ENCODE measurements around the gene UNC13A.

UNC13A gene

DNA sequence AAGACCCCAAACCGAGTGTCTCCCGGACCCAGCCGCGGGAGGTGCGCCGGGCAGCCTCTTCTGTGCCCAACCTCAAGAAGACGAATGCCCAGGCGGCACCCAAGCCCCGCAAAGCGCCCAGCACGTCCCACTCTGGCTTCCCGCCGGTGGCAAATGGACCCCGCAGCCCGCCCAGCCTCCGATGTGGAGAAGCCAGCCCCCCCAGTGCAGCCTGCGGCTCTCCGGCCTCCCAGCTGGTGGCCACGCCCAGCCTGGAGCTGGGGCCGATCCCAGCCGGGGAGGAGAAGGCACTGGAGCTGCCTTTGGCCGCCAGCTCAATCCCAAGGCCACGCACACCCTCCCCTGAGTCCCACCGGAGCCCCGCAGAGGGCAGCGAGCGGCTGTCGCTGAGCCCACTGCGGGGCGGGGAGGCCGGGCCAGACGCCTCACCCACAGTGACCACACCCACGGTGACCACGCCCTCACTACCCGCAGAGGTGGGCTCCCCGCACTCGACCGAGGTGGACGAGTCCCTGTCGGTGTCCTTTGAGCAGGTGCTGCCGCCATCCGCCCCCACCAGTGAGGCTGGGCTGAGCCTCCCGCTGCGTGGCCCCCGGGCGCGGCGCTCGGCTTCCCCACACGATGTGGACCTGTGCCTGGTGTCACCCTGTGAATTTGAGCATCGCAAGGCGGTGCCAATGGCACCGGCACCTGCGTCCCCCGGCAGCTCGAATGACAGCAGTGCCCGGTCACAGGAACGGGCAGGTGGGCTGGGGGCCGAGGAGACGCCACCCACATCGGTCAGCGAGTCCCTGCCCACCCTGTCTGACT, 39.0 kb upstream of the UNC13A start:
- DNase-seq (ENCODE audit: extremely low spot score), result no peak
- TF ChIP-seq, protein P1, sequence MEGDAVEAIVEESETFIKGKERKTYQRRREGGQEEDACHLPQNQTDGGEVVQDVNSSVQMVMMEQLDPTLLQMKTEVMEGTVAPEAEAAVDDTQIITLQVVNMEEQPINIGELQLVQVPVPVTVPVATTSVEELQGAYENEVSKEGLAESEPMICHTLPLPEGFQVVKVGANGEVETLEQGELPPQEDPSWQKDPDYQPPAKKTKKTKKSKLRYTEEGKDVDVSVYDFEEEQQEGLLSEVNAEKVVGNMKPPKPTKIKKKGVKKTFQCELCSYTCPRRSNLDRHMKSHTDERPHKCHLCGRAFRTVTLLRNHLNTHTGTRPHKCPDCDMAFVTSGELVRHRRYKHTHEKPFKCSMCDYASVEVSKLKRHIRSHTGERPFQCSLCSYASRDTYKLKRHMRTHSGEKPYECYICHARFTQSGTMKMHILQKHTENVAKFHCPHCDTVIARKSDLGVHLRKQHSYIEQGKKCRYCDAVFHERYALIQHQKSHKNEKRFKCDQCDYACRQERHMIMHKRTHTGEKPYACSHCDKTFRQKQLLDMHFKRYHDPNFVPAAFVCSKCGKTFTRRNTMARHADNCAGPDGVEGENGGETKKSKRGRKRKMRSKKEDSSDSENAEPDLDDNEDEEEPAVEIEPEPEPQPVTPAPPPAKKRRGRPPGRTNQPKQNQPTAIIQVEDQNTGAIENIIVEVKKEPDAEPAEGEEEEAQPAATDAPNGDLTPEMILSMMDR (IDR thresholded peaks at IDR 0.05; ENCODE audit: control extremely low read depth, extremely low read depth, low read depth, missing control alignments), result no peak
- CTCF ChIA-PET, result interaction anchor here (5.1 kb wide), 1 partner anchor 40 kb away, joined by 29 read pairs; no protein-coding TSS in a partner anchor
- POLR2A ChIA-PET, result no interaction called here

DNA sequence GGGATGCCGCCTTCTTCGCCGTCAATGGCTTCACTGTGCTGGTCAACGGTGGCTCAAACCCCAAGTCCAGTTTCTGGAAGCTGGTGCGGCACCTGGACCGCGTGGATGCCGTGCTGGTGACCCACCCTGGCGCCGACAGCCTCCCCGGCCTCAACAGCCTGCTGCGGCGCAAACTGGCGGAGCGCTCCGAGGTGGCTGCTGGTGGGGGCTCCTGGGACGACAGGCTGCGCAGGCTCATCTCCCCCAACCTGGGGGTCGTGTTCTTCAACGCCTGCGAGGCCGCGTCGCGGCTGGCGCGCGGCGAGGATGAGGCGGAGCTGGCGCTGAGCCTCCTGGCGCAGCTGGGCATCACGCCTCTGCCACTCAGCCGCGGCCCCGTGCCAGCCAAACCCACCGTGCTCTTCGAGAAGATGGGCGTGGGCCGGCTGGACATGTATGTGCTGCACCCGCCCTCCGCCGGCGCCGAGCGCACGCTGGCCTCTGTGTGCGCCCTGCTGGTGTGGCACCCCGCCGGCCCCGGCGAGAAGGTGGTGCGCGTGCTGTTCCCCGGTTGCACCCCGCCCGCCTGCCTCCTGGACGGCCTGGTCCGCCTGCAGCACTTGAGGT, 38.1 kb upstream of the UNC13A start:
- ChIA-PET CTCF (interaction anchor here (1.5 to 5.1 kb wide), 4 partner anchors 11 to 41 kb away, joined by 5 to 29 read pairs (median 9); no protein-coding TSS in a partner anchor), POLR2A (no interaction called here)
- TF ChIP-seq, protein P1 (IDR thresholded peaks at IDR 0.05; ENCODE audit: control extremely low read depth, extremely low read depth, low read depth, missing control alignments), result no peak

DNA sequence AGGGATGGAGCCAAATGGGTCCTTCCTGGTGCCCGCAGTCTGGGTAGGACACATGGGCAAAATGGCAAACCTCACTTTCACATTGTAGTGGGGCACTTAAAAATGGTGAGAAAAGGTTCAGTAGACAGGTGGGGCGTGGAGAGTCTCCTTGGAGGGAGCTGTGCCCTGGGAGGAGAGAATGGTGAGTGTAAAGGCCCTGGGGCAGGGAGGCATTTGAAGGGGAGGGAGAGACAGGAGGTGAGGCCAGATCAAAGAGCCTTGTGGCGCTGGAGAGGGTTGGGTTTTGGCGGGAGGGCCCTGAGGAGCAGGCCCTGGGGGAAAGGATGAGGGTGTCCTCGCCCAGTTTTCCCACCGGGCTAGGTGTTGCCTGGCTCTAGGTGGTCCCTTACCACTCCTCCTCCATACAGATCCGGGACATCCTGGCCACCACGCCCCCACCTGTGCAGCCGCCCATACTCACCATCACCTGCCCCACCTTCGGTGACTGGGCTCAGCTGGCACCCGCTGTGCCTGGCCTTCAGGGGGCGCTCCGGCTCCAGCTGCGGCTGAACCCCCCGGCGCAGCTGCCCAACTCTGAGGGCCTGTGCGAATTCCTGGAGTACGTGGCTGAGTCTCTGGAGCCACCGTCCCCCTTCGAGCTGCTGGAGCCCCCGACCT, 37.4 kb upstream of the UNC13A start:
- POLR2A ChIA-PET, result no interaction called here
- CTCF ChIA-PET, result interaction anchor here (1.0 to 5.1 kb wide), 11 partner anchors 9 to 152 kb away, joined by 3 to 29 read pairs (median 6); partner anchors contain the start of gene RPL18A
- DNase-seq (ENCODE audit: extremely low spot score), result no peak
- TF ChIP-seq, protein P1 (IDR thresholded peaks at IDR 0.05; ENCODE audit: control extremely low read depth, extremely low read depth, low read depth, missing control alignments), result peak; percentile 67

More for the DNA sequence above, 38.1 kb upstream of the UNC13A start:
- no peak for DNase-seq (ENCODE audit: extremely low spot score)

DNA sequence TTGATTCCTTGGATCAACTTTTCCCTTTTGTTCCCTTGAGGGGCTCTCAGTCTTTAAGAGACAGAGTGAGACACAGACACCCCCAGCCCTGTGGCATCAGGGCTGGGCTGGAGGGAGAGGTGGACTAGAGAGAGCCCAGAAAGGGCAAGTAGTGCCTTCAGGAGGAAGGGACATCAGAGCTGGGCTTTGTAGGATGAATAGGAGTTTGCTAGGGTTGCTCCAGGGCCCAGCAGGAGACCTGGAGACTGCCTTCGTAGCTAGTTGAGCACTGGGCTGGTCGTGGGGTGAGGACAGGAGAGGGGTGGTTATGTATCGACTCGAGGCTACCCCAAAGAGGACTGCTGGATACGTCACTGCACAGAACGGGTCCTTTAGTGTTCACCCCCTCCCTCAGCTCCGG, 36.5 kb upstream of the UNC13A start:
- ChIA-PET CTCF (interaction anchor here (1.0 to 5.1 kb wide), 11 partner anchors 9 to 151 kb away, joined by 3 to 29 read pairs (median 7); partner anchors contain the start of gene RPL18A), POLR2A (no interaction called here)
- DNase-seq (ENCODE audit: extremely low spot score), result no peak
- TF ChIP-seq, protein P1 (IDR thresholded peaks at IDR 0.05; ENCODE audit: control extremely low read depth, extremely low read depth, low read depth, missing control alignments), result no peak

DNA sequence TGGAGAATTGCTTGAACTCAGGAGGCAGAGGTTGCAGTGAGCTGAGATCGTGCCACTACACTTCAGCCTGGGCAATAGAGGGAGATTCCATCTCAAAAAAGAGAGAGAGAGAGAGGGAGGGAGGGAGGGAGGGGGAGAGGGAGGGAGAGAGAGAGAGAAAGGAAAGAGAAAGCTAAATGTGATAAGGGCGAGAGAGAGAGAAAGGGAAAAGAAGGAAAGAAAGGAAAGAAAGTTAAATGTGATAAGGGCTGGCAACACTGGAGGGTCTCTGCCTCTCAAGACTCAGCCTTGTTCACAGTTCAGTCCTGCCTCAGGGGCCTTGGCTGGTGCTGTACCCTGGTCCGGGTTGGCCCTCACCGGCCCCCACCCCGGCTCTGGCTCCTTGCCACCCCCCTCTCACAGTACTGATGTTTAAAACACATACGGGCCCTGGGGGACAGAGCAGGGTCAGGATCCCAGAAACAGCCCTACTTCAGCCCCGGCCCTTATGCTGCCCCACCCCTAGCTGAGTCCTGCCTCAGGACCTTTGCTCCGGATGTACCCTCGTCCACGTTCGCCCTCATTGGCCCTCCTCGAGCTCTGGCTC, 34.6 kb upstream of the UNC13A start:
- DNase-seq (ENCODE audit: extremely low spot score), result no peak
- ChIA-PET CTCF (interaction anchor here (1.0 to 2.6 kb wide), 5 partner anchors 19 to 227 kb away, joined by 3 to 10 read pairs (median 3); partner anchors contain the start of gene FCHO1), POLR2A (no interaction called here)
- TF ChIP-seq, protein P1 (IDR thresholded peaks at IDR 0.05; ENCODE audit: control extremely low read depth, extremely low read depth, low read depth, missing control alignments), result no peak

DNA sequence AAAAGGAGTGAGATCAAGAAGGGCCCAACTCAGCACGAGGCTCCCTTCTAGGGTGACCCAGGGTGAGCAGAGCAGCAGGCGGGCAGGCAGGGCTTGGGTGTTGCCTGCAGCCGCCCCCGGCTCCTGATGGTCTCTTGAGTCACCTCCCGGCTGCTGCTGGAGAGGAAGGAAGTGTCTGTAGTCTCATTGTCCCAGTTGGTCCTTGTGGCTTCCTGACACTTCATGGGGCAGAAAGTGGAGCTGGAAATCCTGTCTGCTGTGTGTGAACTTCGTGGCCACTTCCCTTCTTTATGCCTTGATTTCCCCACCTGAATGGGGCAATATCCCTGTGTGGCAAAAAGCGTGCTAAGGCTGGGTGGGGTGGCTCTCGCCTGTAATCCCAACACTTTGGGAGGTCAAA, 33.7 kb upstream of the UNC13A start:
- TF ChIP-seq, protein P1 (IDR thresholded peaks at IDR 0.05; ENCODE audit: control extremely low read depth, extremely low read depth, low read depth, missing control alignments), result no peak
- CTCF ChIA-PET, result interaction anchor here (1.0 to 2.6 kb wide), 3 partner anchors 30 to 53 kb away, joined by 3 to 10 read pairs (median 4); partner anchors contain the start of gene FCHO1
- POLR2A ChIA-PET, result no interaction called here
- DNase-seq (ENCODE audit: extremely low spot score), result no peak
